HEK293 (cell line): Measurements from ENCODE around the gene SLC1A7.

ENCODE experiments used
- ZNF138 ChIP-seq: fragments of 450-650 bp; formaldehyde crosslinking; IDR thresholded peaks from 2 replicates; pipeline ENCODE4 v1.5.1; 2016; ENCODE audit warnings: missing biosample characterization, missing genetic modification characterization, borderline replicate concordance
- ZNF354C ChIP-seq: fragments of 450-650 bp; formaldehyde crosslinking; IDR thresholded peaks from 2 replicates; pipeline ENCODE4 v1.5.1; 2016; ENCODE audit warnings: missing biosample characterization, missing genetic modification characterization, low read depth, borderline replicate concordance
- TF ChIP-seq, protein P1 (sequence below): fragments of 450-650 bp; formaldehyde crosslinking; IDR thresholded peaks from 2 replicates; pipeline ENCODE4 v1.5.1; 2016; ENCODE audit warnings: missing biosample characterization, missing genetic modification characterization

DNA sequence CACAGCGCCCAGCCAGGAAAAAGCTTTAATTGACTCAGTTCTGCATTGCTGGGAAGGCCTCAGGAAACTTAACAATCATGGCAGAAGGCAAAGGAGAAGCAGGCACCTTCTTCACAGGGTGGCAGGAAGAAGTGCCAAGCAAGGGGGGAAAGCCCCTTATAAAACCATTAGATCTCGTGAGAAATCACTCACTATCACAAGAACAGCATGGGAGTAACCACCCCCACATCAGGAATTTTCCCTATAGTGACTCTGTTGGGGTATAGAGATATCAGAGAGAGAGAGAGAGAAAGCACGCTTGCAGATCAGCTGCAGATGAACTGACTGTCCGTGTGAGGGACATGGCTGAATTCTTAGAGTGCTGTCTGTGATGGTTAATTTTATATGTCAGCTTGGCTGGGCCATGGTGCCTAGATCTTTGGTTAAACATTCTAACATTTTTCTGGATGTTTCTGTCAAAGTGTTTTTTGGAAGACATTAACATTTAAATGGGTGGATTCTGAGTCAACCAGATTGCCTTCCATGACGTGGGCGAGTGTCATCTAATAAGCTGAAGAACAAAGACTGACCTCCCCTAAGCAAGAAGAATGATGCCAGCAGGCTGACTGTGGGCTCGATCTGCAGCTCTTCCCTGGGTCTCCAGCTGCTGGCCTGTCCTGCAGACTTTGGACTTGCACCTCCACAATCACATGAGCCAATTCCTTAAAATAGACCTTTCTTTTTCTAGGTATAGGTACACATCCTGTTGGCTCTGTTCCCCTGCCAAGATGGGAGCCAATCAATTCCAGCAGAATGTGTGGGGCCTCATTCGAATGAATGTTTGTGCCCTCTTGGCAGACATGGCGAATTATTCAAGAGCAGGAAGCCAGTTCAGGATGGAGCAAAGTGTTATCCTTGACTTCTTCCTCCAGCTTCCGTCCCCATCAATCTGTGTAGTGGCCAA is 32.8 kb upstream of the SLC1A7 start:
- TF ChIP-seq, protein P1, sequence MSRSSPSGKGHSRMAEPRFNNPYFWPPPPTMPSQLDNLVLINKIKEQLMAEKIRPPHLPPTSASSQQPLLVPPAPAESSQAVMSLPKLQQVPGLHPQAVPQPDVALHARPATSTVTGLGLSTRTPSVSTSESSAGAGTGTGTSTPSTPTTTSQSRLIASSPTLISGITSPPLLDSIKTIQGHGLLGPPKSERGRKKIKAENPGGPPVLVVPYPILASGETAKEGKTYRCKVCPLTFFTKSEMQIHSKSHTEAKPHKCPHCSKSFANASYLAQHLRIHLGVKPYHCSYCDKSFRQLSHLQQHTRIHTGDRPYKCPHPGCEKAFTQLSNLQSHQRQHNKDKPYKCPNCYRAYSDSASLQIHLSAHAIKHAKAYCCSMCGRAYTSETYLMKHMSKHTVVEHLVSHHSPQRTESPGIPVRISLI (tag by site-specific recombination), result no peak
- no peak for TF ChIP-seq ZNF138
- no peak for TF ChIP-seq ZNF354C
